Hepatocyte (in vitro differentiated cells): Measurements from ENCODE around the gene SPDYE4. TPM values are rescaled to one million over a fixed set of nuclear protein-coding genes. Genes with fewer than 3 reads are reported as not detected.

ENCODE experiments used
- DNase-seq: peaks from one replicate; pipeline ENCODE4 v3.0.0-alpha.2; 2016; ENCODE audit warnings: low spot score
- H2AFZ ChIP-seq: fragments of 200-600 bp; sonication (generic); 2 replicates; pipeline ENCODE4 v1.6.0; 2016; ENCODE audit warnings: antibody characterized with exemption, mild to moderate bottlenecking
- H3K27ac ChIP-seq: fragments of 200-600 bp; sonication (generic); 2 replicates; pipeline ENCODE4 v1.5.1; 2016; ENCODE audit warnings: mild to moderate bottlenecking
- H3K27me3 ChIP-seq: fragments of 200-600 bp; sonication (generic); 2 replicates; pipeline ENCODE4 v1.6.1; 2016
- H3K36me3 ChIP-seq: fragments of 200-600 bp; sonication (generic); replicated peaks from 2 replicates; pipeline ENCODE4 v1.5.1; 2016; ENCODE audit warnings: low read depth; ENCODE audit not compliant: insufficient read depth
- H3K4me1 ChIP-seq: fragments of 200-600 bp; sonication (generic); 2 replicates; pipeline ENCODE4 v1.5.1; 2016; ENCODE audit warnings: mild to moderate bottlenecking, moderate library complexity; ENCODE audit not compliant: insufficient read depth
- H3K4me2 ChIP-seq: fragments of 200-600 bp; sonication (generic); 2 replicates; pipeline ENCODE4 v1.6.0; 2016
- H3K4me3 ChIP-seq: fragments of 200-600 bp; sonication (generic); 2 replicates; pipeline ENCODE4 v1.5.1; 2016; ENCODE audit warnings: mild to moderate bottlenecking
- H3K79me2 ChIP-seq: fragments of 200-600 bp; sonication (generic); 2 replicates; pipeline ENCODE4 v1.6.0; 2017; ENCODE audit warnings: mild to moderate bottlenecking
- H3K9me2 ChIP-seq: fragments of 200-600 bp; sonication (generic); replicated peaks from 2 replicates; pipeline ENCODE4 v1.6.0; 2017; ENCODE audit warnings: mild to moderate bottlenecking; ENCODE audit not compliant: insufficient read depth
- H3K9me3 ChIP-seq: fragments of 200-600 bp; sonication (generic); 2 replicates; pipeline ENCODE4 v1.5.1; 2016; ENCODE audit warnings: low read depth, mild to moderate bottlenecking
- H4K20me1 ChIP-seq: fragments of 200-600 bp; sonication (generic); 2 replicates; pipeline ENCODE4 v1.6.0; 2016; ENCODE audit warnings: mild to moderate bottlenecking; ENCODE audit not compliant: insufficient read depth, poor library complexity, severe bottlenecking
- EZH2 ChIP-seq: fragments of 200-600 bp; sonication (generic); IDR thresholded peaks from 2 replicates; pipeline ENCODE4 v1.6.1; 2016; ENCODE audit warnings: antibody characterized with exemption, mild to moderate bottlenecking, borderline replicate concordance
- EZH2phosphoT487 ChIP-seq: fragments of 200-600 bp; sonication (generic); IDR thresholded peaks from one replicate; pipeline ENCODE4 v1.6.1; 2018; ENCODE audit warnings: antibody characterized with exemption, mild to moderate bottlenecking, low read depth, moderate library complexity; ENCODE audit not compliant: unreplicated experiment, severe bottlenecking
- WGBS: methylation state at CpG from one replicate; pipeline ENCODE4 v1.1.6; 2016; ENCODE audit warnings: low lambda C conversion rate; ENCODE audit errors: missing lambda C conversion rate; 5-methylcytosine and 5-hydroxymethylcytosine counted together
- polyA plus RNA-seq: library from polyadenylated mRNA; unstranded; fragments of >200 nt; fragmentation: Nextera tagmentation; extraction: Ambion mirVana; gene quantifications from 2 replicates; pipeline ENCODE4 v1.2.1, GENCODE V29; 2016
- total RNA-seq: library from RNA; depleted of rRNA; stranded (reverse); fragments of >200 nt; gene quantifications from 2 replicates; pipeline ENCODE4 v1.2.3, GENCODE V29; 2014
- TF ChIP-seq, protein P1 (sequence below): fragments of 200-600 bp; sonication (generic); IDR thresholded peaks from 2 replicates; pipeline ENCODE4 v1.5.1; 2016; ENCODE audit warnings: antibody characterized with exemption, mild to moderate bottlenecking; ENCODE audit not compliant: poor library complexity

SPDYE4 gene
- total and polyA plus RNA-seq, 2 experiments from 2014 or later: not detected

GRCh38 chr17:8754890-8755289 is 3.5 kb downstream of the SPDYE4 start:
- no peaks in the 10 kb centered on the region for H3K9me2 ChIP-seq
- H3K4me2 ChIP-seq: no peak overlapping the region
- peaks cover 5% of the 10 kb centered on the region for H3K27me3 ChIP-seq
- H2AFZ ChIP-seq: no peak overlapping the region
- H3K36me3 ChIP-seq: no peaks in the 10 kb centered on the region
- H3K27ac ChIP-seq: no peak overlapping the region
- no peaks in the 10 kb centered on the region for H4K20me1 ChIP-seq
- H3K79me2 ChIP-seq: no peaks in the 10 kb centered on the region
- 86% methylated on average over 8 of the region's 8 CpGs for WGBS
- TF ChIP-seq EZH2phosphoT487 (no peak), EZH2 (no peak)
- TF ChIP-seq, protein P1, sequence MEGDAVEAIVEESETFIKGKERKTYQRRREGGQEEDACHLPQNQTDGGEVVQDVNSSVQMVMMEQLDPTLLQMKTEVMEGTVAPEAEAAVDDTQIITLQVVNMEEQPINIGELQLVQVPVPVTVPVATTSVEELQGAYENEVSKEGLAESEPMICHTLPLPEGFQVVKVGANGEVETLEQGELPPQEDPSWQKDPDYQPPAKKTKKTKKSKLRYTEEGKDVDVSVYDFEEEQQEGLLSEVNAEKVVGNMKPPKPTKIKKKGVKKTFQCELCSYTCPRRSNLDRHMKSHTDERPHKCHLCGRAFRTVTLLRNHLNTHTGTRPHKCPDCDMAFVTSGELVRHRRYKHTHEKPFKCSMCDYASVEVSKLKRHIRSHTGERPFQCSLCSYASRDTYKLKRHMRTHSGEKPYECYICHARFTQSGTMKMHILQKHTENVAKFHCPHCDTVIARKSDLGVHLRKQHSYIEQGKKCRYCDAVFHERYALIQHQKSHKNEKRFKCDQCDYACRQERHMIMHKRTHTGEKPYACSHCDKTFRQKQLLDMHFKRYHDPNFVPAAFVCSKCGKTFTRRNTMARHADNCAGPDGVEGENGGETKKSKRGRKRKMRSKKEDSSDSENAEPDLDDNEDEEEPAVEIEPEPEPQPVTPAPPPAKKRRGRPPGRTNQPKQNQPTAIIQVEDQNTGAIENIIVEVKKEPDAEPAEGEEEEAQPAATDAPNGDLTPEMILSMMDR: no peak
- H3K4me3 ChIP-seq: no peak overlapping the region
- H3K4me1 ChIP-seq: no peaks in the 10 kb centered on the region
- no peaks in the 10 kb centered on the region for H3K9me3 ChIP-seq
- no peak for DNase-seq

GRCh38 chr17:8753976-8754440 is 4.3 kb downstream of the SPDYE4 start:
- H3K36me3 ChIP-seq: no peaks in the 10 kb centered on the region
- H3K79me2 ChIP-seq: no peaks in the 10 kb centered on the region
- no peak overlapping the region for H3K4me2 ChIP-seq
- no peak overlapping the region for H2AFZ ChIP-seq
- no peak overlapping the region for H3K27ac ChIP-seq
- WGBS: 40% methylated on average over 1 of the region's 1 CpG
- peaks cover 5% of the 10 kb centered on the region for H3K27me3 ChIP-seq
- H3K4me3 ChIP-seq: no peak overlapping the region
- no peaks in the 10 kb centered on the region for H3K4me1 ChIP-seq
- H4K20me1 ChIP-seq: no peaks in the 10 kb centered on the region
- no peaks in the 10 kb centered on the region for H3K9me2 ChIP-seq
- no peaks in the 10 kb centered on the region for H3K9me3 ChIP-seq
- DNase-seq: peak; percentile 55
- TF ChIP-seq EZH2phosphoT487: no peak
- TF ChIP-seq, protein P1: peak; percentile 50

DNA sequence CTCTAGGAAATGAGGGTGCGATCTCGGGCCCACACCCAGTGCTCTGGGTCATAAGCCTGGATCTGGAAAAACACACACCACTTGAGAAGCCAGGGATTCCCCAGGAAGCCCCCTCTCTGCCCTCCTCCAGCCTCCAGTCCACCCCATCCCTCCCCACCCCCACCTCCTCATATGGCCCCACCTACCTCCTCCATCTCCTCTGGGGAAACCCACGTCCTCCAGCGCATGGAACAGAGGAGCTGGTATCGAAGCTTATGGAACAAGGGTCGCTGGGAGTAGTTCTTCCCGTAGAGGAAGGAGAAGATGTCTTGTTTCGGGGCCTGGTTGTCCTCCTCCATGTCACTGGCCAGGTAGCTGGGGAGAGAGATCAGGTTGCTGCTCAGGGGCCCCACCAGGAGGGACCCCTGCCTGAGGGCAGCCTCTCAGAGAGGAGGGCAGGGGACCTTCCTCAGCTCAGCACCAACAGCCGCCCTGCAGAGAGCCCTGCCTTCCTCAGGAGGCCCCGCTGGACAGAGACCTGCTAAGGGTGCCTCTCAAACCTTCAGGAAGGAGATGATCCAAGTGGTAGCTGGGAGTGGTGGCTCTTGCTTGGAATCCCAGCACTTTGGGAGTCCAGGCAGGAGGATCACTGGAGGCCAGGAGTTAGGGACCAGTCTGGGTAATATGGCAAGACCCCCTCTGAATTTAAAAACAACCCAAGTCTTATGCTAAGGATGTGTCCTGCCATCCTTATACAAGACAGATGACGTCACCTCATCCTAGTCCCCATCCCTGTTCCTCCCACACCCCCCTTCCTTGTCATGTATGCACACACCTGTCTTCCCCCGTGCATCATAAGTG is 5.0 kb downstream of the SPDYE4 start:
- H4K20me1 ChIP-seq: no peaks in the 10 kb centered on the region
- H3K4me2 ChIP-seq: no peak overlapping the region
- H3K27me3 ChIP-seq: peaks cover 5% of the 10 kb centered on the region
- H3K9me3 ChIP-seq: no peaks in the 10 kb centered on the region
- H3K4me3 ChIP-seq: no peak overlapping the region
- no peaks in the 10 kb centered on the region for H3K4me1 ChIP-seq
- no peaks in the 10 kb centered on the region for H3K79me2 ChIP-seq
- no peak overlapping the region for H3K27ac ChIP-seq
- H3K9me2 ChIP-seq: no peaks in the 10 kb centered on the region
- no peak overlapping the region for H2AFZ ChIP-seq
- DNase-seq: no peak
- TF ChIP-seq EZH2phosphoT487: no peak
- TF ChIP-seq, protein P1: no peak
- TF ChIP-seq EZH2: no peak
- no peaks in the 10 kb centered on the region for H3K36me3 ChIP-seq
- WGBS: 80% methylated on average over 12 of the region's 12 CpGs
